Osteocyte (in vitro differentiated cells): Measurements from ENCODE around the gene ARHGAP31. TPM values are rescaled to one million over a fixed set of nuclear protein-coding genes. Genes with fewer than 3 reads are reported as not detected.

Experiments
- DNase-seq: peaks from one replicate; pipeline ENCODE4 v3.0.0; 2021; ENCODE audit warnings: mixed read lengths; ENCODE audit not compliant: unreplicated experiment; ENCODE audit errors: extremely low spot score
- H3K27ac Mint-ChIP-seq: one replicate; pipeline ENCODE4 v1.8.0; 2021; ENCODE audit warnings: mild to moderate bottlenecking, mixed read lengths; ENCODE audit not compliant: unreplicated experiment
- H3K27me3 Mint-ChIP-seq: one replicate; pipeline ENCODE4 v1.8.0; 2021; ENCODE audit warnings: mixed read lengths; ENCODE audit not compliant: unreplicated experiment
- H3K36me3 Mint-ChIP-seq: one replicate; pipeline ENCODE4 v1.8.0; 2021; ENCODE audit warnings: mixed read lengths; ENCODE audit not compliant: unreplicated experiment
- H3K4me1 Mint-ChIP-seq: one replicate; pipeline ENCODE4 v1.8.0; 2021; ENCODE audit warnings: mixed read lengths; ENCODE audit not compliant: unreplicated experiment
- H3K4me3 Mint-ChIP-seq: one replicate; pipeline ENCODE4 v1.8.0; 2021; ENCODE audit warnings: mild to moderate bottlenecking, moderate library complexity, mixed read lengths; ENCODE audit not compliant: unreplicated experiment
- H3K9me3 Mint-ChIP-seq: one replicate; pipeline ENCODE4 v1.8.0; 2021; ENCODE audit warnings: mixed read lengths; ENCODE audit not compliant: unreplicated experiment
- CTCF ChIP-seq: fragments of 200-600 bp; sonication (generic); IDR thresholded peaks from 2 replicates; pipeline ENCODE4 v1.5.0; 2021; ENCODE audit warnings: antibody characterized with exemption, mild to moderate bottlenecking, moderate library complexity
- total RNA-seq: library from RNA; stranded (reverse); gene quantifications from 2 replicates; pipeline ENCODE4 v1.2.1, GENCODE V29; 2021

Gene ARHGAP31
- total RNA-seq, 1 donor from 2014 or later = 49.7 TPM

DNA sequence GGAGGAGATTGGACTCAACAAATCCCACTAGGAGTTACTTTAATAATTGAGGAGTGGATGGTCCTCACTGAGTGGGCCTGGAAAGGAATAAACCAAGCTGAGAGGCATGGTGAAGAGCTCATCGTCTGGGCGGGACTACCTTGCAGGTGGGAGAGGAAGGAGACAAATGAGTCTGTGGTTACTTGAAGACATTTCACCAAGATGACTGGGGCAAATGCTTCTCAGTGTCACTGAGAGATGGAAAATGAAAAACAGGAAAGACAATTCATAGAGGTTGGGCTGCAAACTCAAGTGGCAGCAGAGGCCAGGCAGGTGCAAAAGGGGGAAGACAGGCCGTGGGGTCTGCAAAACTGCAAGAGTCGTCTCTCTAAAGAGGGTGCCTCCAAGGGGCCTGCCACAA lies 1.5 kb upstream of the ARHGAP31 start:
- Mint-ChIP-seq H3K36me3 (peaks cover 10% of the 10 kb centered on the region), H3K9me3 (peaks cover 9% of the 10 kb centered on the region), H3K27me3 (no peaks in the 10 kb centered on the region), H3K4me1 (peaks cover 31% of the 10 kb centered on the region), H3K27ac (peak overlapping the region; percentile 81), H3K4me3 (peak overlapping the region; percentile 90)
- TF ChIP-seq CTCF = no peak
- no peak for DNase-seq

DNA sequence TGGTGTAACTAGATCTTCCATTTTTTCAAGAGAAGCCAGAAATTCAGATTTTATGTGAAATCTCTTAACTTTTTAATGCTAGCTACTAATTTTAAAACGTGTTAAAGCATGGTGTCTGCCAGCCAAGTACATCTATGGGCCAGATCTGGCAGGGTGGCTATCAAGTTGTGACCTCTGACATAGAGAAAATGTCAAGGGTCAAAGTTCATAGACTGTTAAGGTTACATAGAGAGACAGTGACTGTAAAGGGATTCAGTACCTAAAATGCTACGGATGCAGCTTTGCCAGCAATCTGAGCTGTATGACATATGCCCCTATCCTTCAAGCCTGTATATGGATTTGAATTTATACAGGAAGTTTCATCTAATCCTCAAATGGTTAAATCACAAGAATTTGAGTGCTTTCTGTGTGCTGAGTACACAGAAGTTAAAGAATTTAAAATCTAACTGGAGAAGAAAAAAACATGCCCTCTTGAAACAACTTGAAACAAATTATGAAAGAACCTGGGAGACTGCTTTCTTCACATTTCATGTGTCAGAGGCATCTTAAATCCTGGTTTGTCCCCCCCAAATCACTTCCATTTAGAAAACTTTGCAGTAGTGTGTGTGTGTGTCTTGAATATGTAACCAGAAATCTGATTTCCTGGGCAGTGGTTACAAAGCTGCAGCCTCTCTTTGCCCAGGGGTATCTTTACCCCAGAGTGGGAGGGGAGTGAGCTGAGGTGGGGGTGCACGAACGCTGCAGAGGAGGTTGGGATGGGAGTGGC lies 895 bp upstream of the ARHGAP31 start:
- Mint-ChIP-seq H3K9me3 (peaks cover 3% of the 10 kb centered on the region), H3K27ac (peak overlapping the region; percentile 81), H3K27me3 (no peaks in the 10 kb centered on the region), H3K36me3 (peaks cover 7% of the 10 kb centered on the region), H3K4me1 (peaks cover 37% of the 10 kb centered on the region), H3K4me3 (peak overlapping the region; percentile 90)
- DNase-seq = no peak
- TF ChIP-seq CTCF = no peak

- Mint-ChIP-seq H3K27ac (peak overlapping the region; percentile 92), H3K4me3 (peak overlapping the region; percentile 90), H3K9me3 (no peaks in the 10 kb centered on the region), H3K4me1 (peaks cover 49% of the 10 kb centered on the region), H3K36me3 (peaks cover 13% of the 10 kb centered on the region), H3K27me3 (no peaks in the 10 kb centered on the region)
- no peak for TF ChIP-seq CTCF
- DNase-seq = no peak
Measured at GRCh38 chr3:119294696-119295671, 801 bp downstream of the ARHGAP31 start.

GRCh38 chr3:119295816-119296726 lies 1.9 kb downstream of the ARHGAP31 start:
- Mint-ChIP-seq H3K27me3 (no peaks in the 10 kb centered on the region), H3K27ac (peak overlapping the region; percentile 92), H3K4me1 (peaks cover 60% of the 10 kb centered on the region), H3K9me3 (no peaks in the 10 kb centered on the region), H3K4me3 (peak overlapping the region; percentile 90), H3K36me3 (peaks cover 13% of the 10 kb centered on the region)
- no peak for DNase-seq
- TF ChIP-seq CTCF = no peak
